Eye (tissue), 1 donor: Measurements from ENCODE around the gene FBXO44.
"Not testable (repeated sequence)": the region's sequence is repeated elsewhere in the genome, so short reads cannot be mapped to it uniquely, and the experiment has no call there.

Experiments used
- DNase-seq: peaks from one replicate; pipeline ENCODE4 v3.0.0-alpha.2; 2015

The FBXO44 gene, protein sequence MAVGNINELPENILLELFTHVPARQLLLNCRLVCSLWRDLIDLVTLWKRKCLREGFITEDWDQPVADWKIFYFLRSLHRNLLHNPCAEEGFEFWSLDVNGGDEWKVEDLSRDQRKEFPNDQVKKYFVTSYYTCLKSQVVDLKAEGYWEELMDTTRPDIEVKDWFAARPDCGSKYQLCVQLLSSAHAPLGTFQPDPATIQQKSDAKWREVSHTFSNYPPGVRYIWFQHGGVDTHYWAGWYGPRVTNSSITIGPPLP

DNA sequence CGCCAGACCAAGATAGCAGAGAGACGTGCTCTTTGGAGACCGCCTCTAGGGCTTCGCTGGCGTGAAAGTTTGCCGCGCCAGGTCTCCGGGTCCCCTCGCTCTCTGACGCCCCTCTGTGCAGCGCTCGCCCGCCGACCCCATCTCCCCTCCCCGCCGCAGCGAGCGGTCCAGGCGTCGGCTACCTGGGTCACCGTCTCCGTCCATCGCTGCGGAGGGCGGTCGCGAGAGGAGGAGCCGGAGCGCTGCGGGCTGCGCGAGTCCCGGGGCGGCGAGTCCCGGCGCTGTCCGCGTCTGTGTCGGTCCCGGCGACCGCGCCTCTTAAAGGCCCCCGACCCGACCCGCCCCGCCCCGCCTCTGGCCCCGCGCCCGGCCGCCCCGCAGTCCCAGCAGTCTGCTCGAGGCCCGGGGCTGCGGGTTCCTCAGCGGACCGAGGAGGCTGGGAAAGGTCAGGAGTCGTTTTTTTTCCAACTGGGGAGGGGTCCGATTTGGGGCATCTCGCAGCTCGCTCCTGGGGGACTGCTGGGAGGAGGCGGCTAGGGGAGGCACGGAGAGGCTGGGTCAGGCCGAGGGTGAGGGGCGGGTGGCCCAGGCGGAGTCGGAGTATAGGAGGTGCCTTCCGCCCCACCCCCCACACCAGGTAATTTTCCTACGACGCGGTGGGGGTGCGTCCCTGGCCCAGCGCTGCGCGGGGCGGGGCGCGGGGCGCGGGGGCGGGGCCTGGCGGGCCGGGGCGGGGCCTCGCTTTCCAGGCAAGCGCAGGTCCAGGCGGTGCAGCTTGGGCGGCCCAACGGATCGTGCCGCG, at the start of gene FBXO44, which contains the start of gene FBXO2:
FBXO44 (plus strand) TSS at position 741 of the 802 bp plus-strand sequence. CDS start 959 bp downstream, outside the sequence.
FBXO2 (minus strand) TSS at position 293 of the 802 bp plus-strand sequence; CDS start at position 204, 89 bp downstream.
- peak; percentile 63 for DNase-seq

DNA sequence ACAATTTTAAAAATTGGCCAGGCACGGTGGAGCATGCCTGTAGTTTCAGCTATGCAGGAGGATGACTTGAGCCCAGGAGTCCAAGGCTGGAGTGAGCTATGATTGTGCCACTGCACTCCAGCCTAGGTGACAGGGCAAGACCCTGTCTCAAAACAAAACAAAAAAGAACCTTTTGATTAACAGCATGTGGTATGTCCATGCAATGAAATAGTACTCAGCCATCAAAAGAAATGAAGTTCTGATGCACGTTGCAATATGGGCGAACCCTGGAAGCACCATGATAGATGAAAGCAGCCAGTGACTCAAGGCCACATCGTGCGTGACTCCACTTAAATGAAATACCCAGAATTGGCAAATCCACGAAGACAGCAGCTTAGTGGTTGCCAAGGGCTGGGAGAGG, 47.9 kb upstream of the FBXO44 start:
- DNase-seq, result no peak

DNA sequence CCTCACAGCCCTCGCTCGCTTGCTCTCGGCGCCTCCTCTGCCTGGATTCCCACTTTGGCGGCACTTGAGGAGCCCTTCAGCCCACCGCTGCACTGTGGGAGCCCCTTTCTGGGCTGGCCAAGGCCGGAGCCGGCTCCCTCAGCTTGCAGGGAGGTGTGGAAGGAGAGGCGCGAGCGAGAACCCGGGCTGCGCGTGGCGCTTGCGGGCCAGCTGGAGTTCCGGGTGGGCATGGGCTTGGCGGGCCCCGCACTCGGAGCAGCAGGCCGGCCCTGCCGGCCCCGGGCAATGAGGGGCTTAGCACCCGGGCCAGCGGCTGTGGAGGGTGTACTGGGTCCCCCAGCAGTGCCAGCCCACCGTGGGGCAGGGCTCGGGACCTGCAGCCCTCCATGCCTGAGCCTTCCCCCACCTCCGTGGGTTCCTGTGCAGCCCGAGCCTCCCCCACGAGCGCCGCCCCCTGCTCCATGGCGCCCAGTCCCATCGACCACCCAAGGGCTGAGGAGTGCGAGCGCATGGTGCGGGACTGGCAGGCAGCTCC, 46.0 kb upstream of the FBXO44 start:
- DNase-seq, result not testable (repeated sequence)

DNA sequence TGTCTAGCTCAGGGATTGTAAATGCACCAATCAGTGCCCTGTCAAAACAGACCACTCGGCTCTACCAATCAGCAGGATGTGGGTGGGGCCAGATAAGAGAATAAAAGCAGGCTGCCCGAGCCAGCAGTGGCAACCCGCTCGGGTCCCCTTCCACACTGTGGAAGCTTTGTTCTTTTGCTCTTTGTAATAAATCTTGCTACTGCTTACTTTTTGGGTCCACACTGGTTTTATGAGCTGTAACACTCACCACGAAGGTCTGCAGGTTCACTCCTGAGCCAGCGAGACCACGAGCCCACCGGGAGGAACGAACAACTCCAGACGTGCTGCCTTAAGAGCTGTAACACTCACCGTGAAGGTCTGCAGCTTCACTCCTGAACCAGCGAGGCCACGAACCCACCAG, 45.3 kb upstream of the FBXO44 start:
- not testable (repeated sequence) for DNase-seq

DNA sequence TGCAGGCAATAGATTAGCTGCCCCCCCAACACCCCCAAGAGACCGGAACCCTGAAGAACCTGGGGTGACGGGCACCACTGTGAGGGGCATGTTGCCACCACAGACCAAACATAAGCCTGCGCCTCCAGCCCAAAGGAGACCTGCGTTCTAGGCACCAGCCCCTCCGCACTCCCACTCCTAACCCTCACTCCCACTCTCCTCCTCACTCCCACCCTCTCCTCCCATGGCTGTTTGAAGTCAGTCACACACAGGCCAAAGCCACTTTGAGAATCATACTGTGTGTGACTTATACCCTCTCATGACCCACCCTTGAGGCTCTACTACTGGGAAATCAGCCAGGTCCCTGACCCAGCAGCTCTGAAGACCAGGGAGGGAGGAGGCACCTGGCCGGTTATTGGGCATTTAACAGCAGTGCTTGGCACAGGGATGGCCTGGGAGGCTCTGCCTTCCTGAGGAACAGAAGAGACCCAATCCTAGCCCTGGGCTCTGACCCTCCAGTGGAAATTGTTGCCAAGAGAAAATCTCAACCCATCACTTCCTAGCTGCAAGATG, 44.0 kb upstream of the FBXO44 start:
- DNase-seq, result no peak

DNA sequence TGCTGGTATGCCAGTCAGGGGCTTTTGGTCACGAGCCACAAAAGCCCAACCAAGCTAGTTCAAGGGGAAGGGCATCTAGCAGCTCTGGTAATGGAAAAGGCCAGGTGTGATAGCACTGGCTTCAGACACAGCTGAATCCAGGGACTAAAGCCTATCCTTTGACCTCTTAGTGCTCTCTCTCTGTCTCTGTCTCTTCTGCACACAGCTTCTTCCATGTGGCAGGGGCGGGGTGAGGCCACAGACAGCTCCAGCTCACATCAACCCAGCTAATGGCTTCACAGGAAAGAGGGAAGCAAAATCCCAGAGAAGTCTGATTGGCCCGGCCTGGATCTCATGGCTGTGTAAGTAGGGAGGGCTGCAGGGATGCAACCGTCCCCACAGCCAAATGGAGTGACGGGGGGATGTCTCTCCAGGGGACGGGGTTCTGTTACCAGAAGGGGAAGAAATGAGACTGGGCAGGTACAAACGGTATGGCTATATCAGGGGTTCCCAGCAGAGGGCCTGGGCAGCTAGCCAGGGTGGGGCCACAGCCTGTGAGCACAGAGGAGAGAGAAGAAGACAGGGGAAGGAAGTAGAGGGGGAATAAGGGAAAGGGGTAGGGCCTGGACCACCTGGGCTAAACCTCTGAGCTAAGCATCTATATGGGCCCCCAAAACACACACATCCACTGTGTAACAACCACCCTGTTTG, 42.9 kb upstream of the FBXO44 start:
- DNase-seq, result no peak

DNA sequence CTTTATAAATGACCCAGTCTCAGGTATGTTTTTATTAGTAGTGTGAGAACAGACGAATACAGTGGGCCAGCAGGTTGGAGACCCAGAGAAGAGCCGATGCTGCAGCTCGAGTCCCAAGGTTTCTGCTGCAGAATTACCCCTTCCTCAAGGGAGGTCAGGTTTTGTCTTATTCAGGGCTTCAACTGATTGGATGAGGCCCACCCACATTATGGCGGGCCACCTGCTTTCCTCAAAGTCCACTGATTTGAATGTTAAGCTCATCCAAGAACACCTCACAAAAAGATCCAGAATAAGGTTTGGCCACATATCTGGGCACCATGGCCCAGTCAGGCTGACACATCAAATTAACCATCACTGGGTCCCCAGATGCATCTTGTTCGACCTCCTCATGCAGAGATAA, 41.3 kb upstream of the FBXO44 start:
- DNase-seq, result no peak

DNA sequence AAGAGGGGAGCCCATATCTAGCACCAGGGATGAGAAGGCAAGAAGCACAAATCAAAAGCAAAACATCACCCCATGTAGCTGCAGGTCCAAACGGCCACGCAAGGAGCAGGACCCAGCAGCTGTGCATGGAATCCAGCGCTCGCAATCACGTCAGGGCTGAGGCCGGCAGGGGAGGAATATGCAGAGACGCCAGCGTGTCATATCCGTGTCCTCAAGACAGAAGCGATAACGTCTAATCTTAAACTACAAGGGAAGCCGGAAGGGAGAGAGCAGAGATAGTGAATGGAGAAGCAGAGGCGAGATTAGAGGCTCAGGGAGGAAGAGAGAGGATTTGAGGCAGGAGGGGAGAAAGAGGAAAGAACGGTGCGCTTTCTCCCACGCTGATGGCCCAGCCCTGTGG, 39.6 kb upstream of the FBXO44 start:
- no peak for DNase-seq

DNA sequence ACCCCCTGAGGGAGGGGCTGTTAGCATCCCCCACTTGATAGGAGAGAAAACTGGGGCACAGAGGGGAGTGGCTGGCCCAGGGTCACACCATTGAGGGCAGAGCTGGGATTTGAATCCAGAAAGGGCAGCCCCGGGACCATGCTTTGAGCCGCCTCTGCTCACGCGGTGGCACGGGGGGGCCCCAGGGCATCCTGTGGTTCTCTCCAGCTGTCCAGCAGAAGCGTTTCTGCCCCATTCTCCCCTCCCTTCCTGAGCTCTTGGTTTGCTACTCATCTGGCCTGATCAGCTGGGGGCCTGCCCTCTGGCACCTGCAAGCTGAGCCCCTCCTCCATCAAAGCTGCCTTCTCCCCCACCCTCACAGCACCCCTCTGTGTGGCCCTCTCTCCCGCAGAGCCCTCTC, 37.9 kb upstream of the FBXO44 start:
- no peak for DNase-seq

DNA sequence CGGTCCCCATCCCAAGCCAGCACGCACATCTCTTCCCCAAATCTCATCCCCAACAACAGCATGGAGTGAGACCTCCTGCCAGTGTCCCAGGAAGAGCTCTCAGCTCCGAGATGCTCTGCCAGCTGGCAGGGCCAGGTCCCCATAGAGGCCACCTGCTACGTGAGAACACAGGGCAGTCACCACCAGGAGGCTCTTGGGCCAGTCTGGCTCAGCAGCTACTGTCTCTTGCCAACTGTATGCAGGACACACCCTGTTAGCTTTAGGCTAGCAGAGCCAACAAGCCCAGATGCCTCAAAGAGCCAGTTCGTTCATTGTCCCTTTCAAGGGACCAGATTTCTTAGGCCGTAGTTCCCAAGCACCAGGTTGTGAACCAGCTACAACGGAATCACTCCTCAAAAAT, 37.4 kb upstream of the FBXO44 start:
- DNase-seq, result no peak

DNA sequence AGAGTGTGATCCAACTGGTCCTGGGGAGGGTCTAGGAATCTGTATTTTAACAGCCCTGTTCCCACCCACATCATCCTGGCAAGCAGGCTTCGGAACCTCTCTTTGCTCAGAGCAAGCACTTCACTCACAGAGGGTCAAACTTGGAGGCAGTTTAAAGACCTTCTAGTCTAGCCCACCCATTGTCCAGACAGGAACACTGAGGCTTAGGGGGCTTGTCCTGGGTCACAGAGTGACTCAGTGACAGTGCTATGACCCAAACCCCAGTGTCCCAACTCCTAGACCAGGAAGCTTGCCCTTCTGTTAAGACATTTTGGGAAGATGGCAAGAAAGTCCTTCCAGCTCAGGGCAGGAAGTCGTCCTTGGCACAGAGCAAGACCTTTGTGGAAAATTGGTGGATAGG, 36.9 kb upstream of the FBXO44 start:
- DNase-seq, result no peak

DNA sequence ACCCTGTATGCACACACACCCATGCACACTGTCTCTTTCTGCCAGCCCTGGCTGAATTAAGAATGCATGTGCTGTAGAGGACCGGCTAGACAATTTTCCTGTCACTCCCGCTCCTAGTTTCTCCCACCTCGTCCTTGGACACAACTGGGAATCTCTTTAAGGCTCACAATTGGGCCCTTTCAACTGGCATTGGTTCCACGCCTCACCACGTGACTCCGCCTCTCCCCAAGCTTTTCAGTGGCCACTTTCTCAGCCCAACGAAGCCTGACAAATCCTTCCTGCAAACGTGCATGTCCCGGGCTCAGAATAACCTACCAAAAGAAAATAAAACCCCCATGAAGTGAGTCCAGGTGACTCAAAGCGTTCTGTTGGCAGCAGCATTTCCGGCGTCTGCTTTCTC, 34.3 kb upstream of the FBXO44 start:
- no peak for DNase-seq

DNA sequence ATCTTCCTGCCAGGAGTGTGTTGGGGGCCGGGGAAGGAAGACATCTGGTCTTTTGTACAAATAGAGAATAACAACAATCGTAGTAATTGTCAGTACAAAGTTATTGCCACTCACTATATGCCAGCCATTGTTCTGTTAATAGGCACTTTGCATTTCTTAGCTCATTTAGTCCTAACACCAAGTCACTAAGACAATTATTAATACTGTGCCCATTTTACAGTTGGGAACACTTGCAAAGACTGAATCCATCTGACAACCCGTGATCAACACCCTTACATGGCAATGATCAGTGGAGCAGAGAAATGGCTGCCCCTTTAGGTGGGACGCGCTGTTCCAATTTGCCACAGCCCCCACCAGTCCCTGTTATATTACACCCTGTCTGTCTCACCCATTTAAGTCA, 33.8 kb upstream of the FBXO44 start:
- DNase-seq, result no peak

DNA sequence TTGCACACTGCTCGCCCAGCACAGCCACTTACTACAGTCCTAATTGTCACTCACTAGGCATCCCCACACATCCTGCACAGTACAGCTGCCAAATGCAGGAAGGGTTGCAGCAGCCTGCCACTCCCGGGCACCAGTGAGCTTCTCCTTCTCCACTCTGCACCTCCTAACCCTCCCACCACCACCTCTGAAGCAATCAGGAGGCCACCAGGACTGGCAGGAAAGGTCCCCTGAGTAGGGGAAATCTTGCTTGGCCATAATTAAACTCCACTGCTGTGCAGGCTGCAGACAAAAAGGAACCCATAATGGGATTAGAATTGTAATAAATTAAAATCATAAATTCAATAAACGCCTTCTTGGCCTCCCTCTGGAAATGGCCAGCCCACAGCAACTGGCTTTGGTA, 32.3 kb upstream of the FBXO44 start:
- DNase-seq, result no peak

DNA sequence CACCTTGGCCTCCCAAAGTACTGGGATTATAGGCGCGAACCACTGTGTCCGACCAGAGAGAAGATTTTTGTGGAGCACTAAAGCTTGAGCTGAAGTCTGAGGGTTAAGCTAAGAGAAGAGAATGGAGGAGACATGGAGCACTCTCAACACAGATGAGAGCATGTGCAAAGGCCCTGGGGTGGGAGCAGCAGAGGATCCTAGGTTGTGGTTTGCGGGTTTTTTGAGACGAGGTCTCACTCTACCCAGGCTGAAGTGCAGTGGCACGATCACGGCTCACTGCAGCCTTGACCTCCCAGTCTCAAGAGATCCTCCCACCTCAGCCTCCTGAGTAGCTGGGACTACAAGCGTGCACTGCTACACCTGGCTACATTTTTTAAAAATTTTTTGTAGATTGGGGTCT, 31.0 kb upstream of the FBXO44 start:
- no peak for DNase-seq

DNA sequence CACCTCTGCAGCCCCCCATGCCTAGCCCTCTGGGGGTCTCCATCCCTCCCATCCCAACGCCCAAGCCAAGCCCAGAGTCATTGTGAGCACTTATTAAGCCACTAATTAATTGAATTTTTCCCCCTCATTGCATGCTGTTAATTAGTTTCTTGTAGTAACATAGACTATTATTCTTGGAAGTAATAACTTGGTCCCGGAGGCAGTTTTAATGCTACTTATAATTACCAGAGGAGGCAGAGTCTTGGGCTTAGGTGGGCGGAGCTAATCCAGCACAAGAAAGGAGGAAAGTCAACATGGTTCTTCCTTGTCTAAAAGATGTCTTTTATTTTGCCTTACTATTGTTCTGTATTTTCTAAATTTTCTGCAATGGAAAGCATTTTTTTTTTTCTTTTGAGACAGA, 28.1 kb upstream of the FBXO44 start:
- DNase-seq, result no peak

DNA sequence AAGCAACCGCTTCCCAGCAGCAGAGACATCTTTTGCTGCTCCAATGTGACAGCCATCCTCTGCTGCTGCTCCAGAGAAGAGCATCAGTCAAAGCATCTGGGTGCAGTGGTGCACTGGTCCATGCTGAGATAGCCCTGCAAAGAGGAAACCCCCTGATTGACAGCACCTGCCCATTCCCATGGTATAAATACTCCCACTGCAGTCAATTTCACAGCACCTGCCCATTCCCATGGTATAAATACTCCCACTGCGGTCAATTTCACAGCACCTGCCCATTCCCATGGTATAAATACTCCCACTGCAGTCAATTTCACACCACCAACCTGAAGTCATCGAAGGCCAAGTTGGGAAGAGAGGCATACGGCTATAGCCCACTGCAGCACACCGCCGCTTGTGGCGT, 25.9 kb upstream of the FBXO44 start:
- no peak for DNase-seq

DNA sequence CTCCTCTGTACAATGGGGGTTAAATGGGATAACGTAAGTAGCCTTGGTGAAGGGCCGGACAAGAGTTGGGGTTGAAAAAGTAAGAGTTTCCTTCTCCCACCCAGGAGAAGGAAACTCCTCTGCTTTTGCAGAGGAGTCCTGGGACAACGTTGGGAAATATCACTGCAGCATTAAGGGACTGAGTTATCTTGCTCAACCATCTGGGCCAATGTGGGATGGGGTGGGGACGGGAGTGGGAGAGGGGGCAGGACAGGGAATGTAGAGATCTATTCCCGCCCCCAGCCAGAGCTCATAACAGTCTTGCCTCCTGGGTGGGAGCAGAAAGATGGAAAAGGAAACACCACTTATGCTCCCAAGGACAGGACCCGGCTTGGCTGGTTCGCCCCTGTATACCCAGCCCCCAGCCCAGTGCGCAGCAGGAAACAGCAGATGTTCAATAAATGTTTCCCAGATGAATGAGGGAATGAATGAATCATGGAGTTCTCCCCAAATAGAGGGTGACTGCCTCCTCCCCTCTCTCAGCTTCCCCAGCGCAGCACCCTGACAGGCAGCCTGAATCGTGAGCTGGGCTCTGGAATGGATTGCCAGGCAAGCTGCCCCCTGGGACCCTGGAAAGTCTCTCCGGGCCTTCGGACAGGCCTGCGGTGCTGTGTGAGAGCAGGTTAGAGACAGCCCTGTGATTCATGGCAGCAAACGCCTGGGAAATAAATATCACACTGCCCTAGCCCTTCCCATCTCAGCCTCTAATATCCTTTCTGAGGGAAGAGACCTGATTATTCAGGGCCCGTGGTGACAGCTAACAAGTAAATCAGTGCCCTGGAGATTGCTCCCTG, 25.3 kb upstream of the FBXO44 start:
- no peak for DNase-seq

DNA sequence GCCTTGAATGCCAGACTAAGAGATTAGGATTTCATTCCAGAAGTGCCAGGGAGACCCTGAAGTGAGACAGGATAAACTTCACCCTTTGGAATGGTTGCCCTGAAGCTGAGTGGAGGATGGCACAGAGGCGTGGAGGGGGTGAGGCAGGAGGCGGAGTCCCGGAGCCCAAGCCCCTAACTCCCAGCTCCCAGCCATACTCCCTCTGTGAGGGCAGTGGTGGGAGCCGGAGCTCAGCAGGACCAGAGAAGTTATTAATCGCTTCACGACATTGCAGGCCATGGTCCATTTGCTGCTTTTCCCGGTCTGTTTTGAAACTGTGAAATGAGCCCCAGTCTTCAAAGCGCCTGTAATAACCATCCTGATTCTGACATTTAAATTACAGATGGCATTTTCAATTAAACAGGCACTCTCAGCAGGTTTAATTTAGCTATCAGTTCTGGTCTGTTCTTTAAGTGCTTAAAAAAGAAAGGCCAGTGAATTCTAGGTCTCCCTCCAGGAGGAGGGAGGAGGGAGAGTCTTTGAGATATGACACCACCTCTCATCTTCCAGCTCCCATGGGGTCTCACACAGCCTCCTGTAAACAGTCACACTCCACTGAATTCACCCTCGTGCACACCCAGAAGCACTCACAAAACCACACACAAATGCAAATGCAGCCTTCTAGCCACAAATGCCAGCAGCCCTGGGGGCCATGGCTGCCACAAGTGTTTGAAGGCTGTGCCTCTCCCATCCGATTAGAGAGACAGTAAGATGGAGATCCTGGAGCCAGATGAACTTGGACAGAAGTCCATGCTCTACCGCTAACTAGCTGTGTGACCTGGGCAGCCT, 20.1 kb upstream of the FBXO44 start:
- DNase-seq, result no peak

DNA sequence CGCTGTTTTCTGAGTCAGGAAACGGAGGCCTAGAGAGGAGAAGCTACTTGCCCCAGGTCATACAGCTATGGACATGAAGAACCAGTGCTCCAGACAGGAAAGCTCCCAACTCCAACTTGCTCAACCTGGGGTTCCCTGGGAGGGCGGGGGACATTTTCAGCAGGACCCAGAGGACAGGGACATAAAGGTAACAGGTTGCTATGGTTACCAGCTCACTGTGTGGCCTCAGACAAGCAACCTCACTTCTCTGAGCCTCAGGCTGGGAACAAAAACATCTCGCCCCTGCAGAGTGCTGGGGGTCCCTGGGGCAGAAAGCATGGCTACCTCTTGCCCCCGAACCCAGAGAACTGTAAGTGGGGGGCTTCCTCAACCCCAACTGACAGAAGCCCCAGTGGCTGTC, 16.6 kb upstream of the FBXO44 start:
- no peak for DNase-seq

DNA sequence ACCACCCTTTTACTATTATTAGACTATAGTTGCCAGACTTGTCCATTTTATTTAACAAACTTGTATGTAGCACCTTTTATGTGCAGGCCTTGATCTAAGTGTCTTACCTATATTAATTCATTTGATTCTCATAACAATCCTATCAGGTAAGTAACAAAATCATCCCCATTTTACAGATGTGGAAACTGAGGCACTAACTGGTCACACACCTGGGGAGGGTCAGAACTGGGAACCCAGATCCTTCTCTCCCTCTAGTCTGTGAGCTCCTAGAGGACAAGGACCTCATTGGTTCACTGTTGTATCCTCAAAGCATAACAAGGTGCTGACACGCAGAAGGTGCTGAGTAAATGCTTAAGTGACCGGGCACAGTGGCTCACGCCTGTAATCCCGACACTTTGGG, 15.3 kb upstream of the FBXO44 start:
- no peak for DNase-seq
